GM18511 (cell line): ENCODE data around the gene SS18L1.
A peak's percentile ranks its signal among the peaks of the same experiment; 100 is the strongest.

Experiments
- ATAC-seq: cut with Tn5 transposase; IDR thresholded peaks from one replicate; pipeline ENCODE4 v1.9.1; 2021; ENCODE audit warnings: mild to moderate bottlenecking, moderate library complexity; ENCODE audit not compliant: unreplicated experiment

The SS18L1 gene

GRCh38 chr20:62168890-62169435, 25.4 kb downstream of the SS18L1 start:
- ATAC-seq: no peak

GRCh38 chr20:62170536-62170935, 27.0 kb downstream of the SS18L1 start:
- no peak for ATAC-seq

GRCh38 chr20:62171245-62171644, 27.7 kb downstream of the SS18L1 start:
- no peak for ATAC-seq

GRCh38 chr20:62172666-62173065, 29.1 kb downstream of the SS18L1 start:
- no peak for ATAC-seq

- ATAC-seq: no peak
Measured at GRCh38 chr20:62174021-62174804, 30.6 kb downstream of the SS18L1 start.

- ATAC-seq: no peak
Measured at GRCh38 chr20:62174870-62175624, 31.5 kb downstream of the SS18L1 start.

- ATAC-seq: no peak
Measured at GRCh38 chr20:62175711-62176110, 32.1 kb downstream of the SS18L1 start.

GRCh38 chr20:62176866-62177265, 33.3 kb downstream of the SS18L1 start:
- ATAC-seq: no peak

- no peak for ATAC-seq
Measured at GRCh38 chr20:62177307-62177706, 33.7 kb downstream of the SS18L1 start.

- no peak for ATAC-seq
Measured at GRCh38 chr20:62178316-62179161, 35.0 kb downstream of the SS18L1 start.

GRCh38 chr20:62179162-62179504, 35.6 kb downstream of the SS18L1 start:
- no peak for ATAC-seq

GRCh38 chr20:62181808-62182207, 38.2 kb downstream of the SS18L1 start:
- no peak for ATAC-seq

- ATAC-seq: peak; percentile 96
Measured at GRCh38 chr20:62182469-62183425, 39.2 kb downstream of the SS18L1 start, which contains the start of gene MTG2. Gene MTG2 (plus strand): TSS chr20:62183028. CDS start chr20:62193421, 10,393 bp downstream.

GRCh38 chr20:62183426-62184142, 40.0 kb downstream of the SS18L1 start:
- ATAC-seq: no peak

GRCh38 chr20:62186096-62186426, 42.5 kb downstream of the SS18L1 start:
- ATAC-seq: no peak

GRCh38 chr20:62186887-62187866, 43.6 kb downstream of the SS18L1 start:
- no peak for ATAC-seq

GRCh38 chr20:62190639-62191411, 47.3 kb downstream of the SS18L1 start:
- no peak for ATAC-seq
